ENCODE data around the gene DTNB.
A peak's percentile ranks its signal among the peaks of the same experiment; 100 is the strongest.

The DTNB gene

DNA sequence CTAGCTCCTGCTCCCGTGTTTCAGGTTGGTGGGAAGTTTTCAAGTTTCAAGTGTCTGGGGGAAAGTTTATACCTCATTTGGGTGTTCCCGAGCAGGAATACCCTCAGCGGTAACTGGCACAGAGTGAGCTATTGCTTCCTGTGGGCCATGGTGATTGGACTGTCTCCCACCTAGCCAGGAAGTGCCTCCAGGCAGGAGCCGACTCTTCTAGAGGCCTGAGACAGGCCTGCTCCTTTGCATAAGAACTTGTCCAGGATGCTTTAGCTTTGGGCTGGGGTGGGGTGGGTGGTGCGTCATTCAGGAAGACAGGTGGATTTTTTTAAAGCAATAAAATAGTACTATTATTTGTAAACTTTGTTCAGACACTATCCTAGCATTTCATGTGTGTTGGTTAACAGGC lies 308.1 kb downstream of the DTNB start:
- in situ Hi-C loops (cut with MboI; ENCODE audit: low sequenced_read_pairs, unreplicated experiment): no loop called here
- TF ChIP-seq, protein P1, sequence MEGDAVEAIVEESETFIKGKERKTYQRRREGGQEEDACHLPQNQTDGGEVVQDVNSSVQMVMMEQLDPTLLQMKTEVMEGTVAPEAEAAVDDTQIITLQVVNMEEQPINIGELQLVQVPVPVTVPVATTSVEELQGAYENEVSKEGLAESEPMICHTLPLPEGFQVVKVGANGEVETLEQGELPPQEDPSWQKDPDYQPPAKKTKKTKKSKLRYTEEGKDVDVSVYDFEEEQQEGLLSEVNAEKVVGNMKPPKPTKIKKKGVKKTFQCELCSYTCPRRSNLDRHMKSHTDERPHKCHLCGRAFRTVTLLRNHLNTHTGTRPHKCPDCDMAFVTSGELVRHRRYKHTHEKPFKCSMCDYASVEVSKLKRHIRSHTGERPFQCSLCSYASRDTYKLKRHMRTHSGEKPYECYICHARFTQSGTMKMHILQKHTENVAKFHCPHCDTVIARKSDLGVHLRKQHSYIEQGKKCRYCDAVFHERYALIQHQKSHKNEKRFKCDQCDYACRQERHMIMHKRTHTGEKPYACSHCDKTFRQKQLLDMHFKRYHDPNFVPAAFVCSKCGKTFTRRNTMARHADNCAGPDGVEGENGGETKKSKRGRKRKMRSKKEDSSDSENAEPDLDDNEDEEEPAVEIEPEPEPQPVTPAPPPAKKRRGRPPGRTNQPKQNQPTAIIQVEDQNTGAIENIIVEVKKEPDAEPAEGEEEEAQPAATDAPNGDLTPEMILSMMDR (IDR thresholded peaks at IDR 0.05; ENCODE audit: borderline replicate concordance, control extremely low read depth, extremely low read depth, insufficient read depth, missing control alignments): no peak
- no peak for DNase-seq (ENCODE audit: low spot score)

DNA sequence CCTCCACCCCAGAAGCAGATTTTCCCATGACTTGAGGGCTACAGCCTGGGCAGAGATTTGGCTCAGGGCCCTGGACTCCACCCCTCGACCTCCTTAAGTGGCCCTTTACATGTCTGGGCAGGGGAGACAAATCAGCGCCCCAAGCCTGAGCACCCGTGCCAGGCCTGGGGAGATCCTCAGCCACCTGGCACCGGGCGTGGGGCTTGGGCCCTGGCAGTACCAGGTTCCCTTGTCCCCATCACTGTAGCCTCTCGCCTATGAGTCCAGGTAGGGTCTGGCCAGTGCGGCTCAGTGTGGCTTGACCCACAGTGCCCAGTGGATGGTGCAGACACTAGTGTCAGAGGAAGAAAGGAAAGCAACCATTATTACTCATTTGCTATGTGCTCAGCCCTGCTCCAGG lies 309.6 kb downstream of the DTNB start:
- no peak for DNase-seq (ENCODE audit: low spot score)
- in situ Hi-C loops (cut with MboI; ENCODE audit: low sequenced_read_pairs, unreplicated experiment): no loop called here
- TF ChIP-seq, protein P1 (IDR thresholded peaks at IDR 0.05; ENCODE audit: borderline replicate concordance, control extremely low read depth, extremely low read depth, insufficient read depth, missing control alignments): no peak

DNA sequence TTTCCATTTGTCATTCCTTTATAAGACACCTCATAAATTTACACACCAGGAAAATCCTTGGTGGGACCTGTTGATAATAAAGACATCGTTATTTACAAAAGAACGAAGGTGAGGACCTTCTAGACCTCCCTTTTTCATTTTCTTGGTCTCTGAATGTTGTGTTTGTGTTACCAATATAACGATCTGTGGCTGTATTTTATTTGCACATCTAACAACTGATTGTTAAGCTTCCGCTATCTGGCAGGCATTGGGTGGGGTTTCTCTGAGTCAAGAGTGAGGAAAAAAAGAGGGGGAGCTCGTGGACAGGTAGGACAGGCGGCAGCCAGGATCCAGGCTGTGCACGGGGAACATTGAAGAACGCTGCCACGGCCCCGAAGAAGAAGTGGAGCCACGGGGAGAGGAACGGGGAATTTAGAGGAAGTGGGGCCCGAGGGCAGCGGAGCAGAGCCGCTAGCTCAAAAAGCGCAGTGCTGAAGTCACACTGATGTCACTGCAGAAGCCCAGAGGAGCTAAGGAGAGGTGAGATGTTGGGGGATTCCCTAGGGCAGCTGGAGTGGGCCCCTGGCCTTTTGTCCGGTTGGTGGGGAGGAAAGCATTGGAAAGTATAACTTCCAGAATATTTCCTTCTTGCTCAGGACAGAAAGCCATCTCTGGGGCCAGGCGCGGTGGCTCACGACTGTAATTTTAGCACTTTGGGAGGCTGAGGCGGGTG lies 310.8 kb downstream of the DTNB start:
- DNase-seq (ENCODE audit: low spot score): peak; percentile 89
- TF ChIP-seq, protein P1 (IDR thresholded peaks at IDR 0.05; ENCODE audit: borderline replicate concordance, control extremely low read depth, extremely low read depth, insufficient read depth, missing control alignments): no peak
- in situ Hi-C loops (cut with MboI; ENCODE audit: low sequenced_read_pairs, unreplicated experiment): no loop called here

DNA sequence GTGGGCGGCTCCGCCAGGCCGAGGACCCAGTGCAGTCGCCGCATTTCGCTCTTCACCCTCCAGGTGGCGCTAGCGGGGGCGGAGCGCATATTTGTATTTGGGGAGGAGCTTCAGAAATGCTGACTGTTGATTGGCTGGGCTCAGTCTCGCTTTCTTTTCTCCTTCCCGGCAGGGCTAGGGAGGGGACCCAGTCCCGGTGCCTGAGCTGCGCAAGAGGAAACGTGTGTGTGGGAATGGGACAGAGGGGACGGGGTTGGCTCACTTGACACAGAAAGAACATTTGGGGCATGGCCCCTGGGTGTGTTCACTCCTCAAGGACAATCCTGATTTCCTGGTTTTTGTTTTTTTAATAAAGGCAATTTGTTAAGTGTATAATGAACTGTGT lies 311.3 kb downstream of the DTNB start:
- in situ Hi-C loops (cut with MboI; ENCODE audit: low sequenced_read_pairs, unreplicated experiment): no loop called here

DNA sequence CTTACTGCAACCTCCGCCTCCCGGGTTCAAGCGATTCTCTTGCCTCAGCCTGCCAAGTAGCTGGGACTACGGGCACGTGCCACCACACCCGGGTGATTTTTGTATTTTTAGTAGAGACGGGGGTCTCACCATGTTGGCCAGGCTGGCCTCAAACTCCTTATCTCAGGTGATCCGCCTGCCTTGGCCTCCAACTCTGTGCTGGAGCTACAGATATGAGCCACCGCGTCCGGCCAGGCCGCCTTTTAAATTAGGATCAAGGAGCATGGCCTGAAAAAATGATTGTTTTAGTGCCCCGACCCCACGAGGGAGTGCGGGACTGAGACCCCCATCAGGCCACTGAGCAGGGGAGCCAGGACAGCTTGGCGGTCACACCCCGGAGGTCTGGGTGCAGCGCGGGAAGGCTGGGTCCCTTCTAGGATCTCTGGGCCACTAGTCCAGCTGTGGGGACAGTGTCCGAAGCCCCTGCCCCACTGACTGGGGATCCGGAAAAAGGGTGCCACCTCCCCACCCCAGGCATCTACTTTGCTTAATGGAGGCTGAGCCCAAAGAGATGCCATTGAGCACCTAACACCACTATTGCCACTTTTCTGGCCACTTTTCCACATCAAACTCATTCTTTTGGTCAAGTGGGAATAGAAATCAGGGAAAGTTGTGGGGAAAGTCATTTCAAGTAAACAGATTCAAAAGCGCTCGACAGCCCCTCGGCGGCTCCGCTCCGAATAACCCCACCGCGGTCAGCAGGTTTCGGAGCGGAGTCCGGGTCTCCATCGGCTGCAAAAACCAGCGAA lies 311.9 kb downstream of the DTNB start:
- TF ChIP-seq, protein P1 (IDR thresholded peaks at IDR 0.05; ENCODE audit: borderline replicate concordance, control extremely low read depth, extremely low read depth, insufficient read depth, missing control alignments): no peak
- in situ Hi-C loops (cut with MboI; ENCODE audit: low sequenced_read_pairs, unreplicated experiment): no loop called here
- no peak for DNase-seq (ENCODE audit: low spot score)

More for the DNA sequence above, 311.3 kb downstream of the DTNB start:
- peak; percentile 95 for DNase-seq (ENCODE audit: low spot score)
- TF ChIP-seq, protein P1 (IDR thresholded peaks at IDR 0.05; ENCODE audit: borderline replicate concordance, control extremely low read depth, extremely low read depth, insufficient read depth, missing control alignments): peak; percentile 95

DNA sequence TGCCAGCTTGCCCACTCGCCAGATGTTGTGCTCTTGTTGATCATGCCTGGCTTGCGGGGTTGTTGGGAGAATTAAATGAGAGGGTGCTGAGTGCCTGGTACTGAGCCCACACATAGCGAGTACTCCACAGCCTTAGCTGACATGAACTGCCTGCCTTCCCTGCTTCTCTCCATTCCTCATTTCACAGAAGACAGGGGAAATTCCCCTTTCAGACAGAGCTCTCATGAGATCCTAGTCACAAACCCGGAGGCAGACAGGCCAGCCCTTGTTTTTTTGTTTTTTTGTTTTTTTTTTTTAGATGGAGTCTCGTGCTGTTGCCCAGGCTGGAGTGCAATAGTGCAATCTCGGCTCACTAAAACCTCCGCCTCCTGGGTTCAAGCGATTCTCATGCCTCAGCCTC lies 314.5 kb downstream of the DTNB start:
- in situ Hi-C loops (cut with MboI; ENCODE audit: low sequenced_read_pairs, unreplicated experiment): no loop called here
- TF ChIP-seq, protein P1 (IDR thresholded peaks at IDR 0.05; ENCODE audit: borderline replicate concordance, control extremely low read depth, extremely low read depth, insufficient read depth, missing control alignments): no peak
- no peak for DNase-seq (ENCODE audit: low spot score)
